Lung (tissue), 12 donors: ENCODE measurements around the gene MAB21L1. TPM values are rescaled to one million over a fixed set of nuclear protein-coding genes. Genes with fewer than 3 reads are reported as not detected.

Source experiments
- ATAC-seq: fragments of 200-7000 bp; cut with Tn5 transposase; one replicate; pipeline ENCODE4 v1.9.1; 2020; ENCODE audit warnings: moderate number of reproducible peaks; ENCODE audit not compliant: insufficient read depth, low FRiP score
- DNase-seq, 3 donors: peaks; one replicate each; pipeline ENCODE4 v3.0.0-alpha.2; 2013 to 2017
- H3K27ac ChIP-seq, 2 donors: one replicate each; pipeline ENCODE4 v1.5.1; 2013; ENCODE audit warnings: mild to moderate bottlenecking in 2 of 2, moderate library complexity in 2 of 2, control low read depth in 1 of 2, inconsistent platforms in 1 of 2, low read depth in 1 of 2, low read length in 1 of 2
- H3K27me3 ChIP-seq, 3 donors: one replicate each; pipeline ENCODE4 v1.5.1; 2013; ENCODE audit warnings: low read length in 2 of 3; ENCODE audit not compliant: control insufficient read depth in 3 of 3, insufficient read depth in 3 of 3
- H3K36me3 ChIP-seq, 4 donors: one replicate each; pipeline ENCODE4 v1.5.1; 2013; ENCODE audit warnings: low read length in 4 of 4, mild to moderate bottlenecking in 1 of 4, moderate library complexity in 1 of 4; ENCODE audit not compliant: control insufficient read depth in 4 of 4, insufficient read depth in 4 of 4
- H3K4me1 ChIP-seq, 5 donors: one replicate each; pipeline ENCODE4 v1.5.1; 2013; ENCODE audit warnings: low read length in 5 of 5, mild to moderate bottlenecking in 2 of 5, moderate library complexity in 1 of 5; ENCODE audit not compliant: control insufficient read depth in 5 of 5, insufficient read depth in 5 of 5
- H3K4me3 ChIP-seq: one replicate; pipeline ENCODE4 v1.5.1; 2013; ENCODE audit warnings: mild to moderate bottlenecking, control low read depth, moderate library complexity
- H3K9ac ChIP-seq, 2 donors: one replicate each; pipeline ENCODE4 v1.5.1; 2013; ENCODE audit warnings: low read length in 2 of 2, control low read depth in 1 of 2; ENCODE audit not compliant: insufficient read depth in 1 of 2
- H3K9me3 ChIP-seq, 4 donors: one replicate each; pipeline ENCODE4 v1.5.1; 2013; ENCODE audit warnings: low read length in 3 of 4, mild to moderate bottlenecking in 1 of 4, moderate library complexity in 1 of 4; ENCODE audit not compliant: control insufficient read depth in 4 of 4, insufficient read depth in 3 of 4
- WGBS, 2 donors: extraction: QIAGEN DNeasy Blood & Tissue Kit; methylation state at CpG; one replicate each; pipeline ENCODE4 v1.1.7; 2013; 5-methylcytosine and 5-hydroxymethylcytosine counted together
- polyA plus RNA-seq, 2 donors: library from polyadenylated mRNA; stranded (reverse); fragments of 200-250 nt; gene quantifications; one replicate each; pipeline ENCODE4 v1.2.1, GENCODE V29; 2013
- total RNA-seq, 2 donors: library from RNA; depleted of rRNA in 1 of 2; stranded (reverse); fragments of >200 nt in 1 of 2; gene quantifications; one replicate each; pipeline ENCODE4 v1.2.1, GENCODE V29; 2014 to 2021
- TF ChIP-seq, protein P1 (sequence below): IDR thresholded peaks from 2 replicates; pipeline ENCODE4 v1.5.1; 2012; ENCODE audit warnings: mild to moderate bottlenecking; ENCODE audit errors: control extremely low read depth, extremely low read depth
- donor health status: control.
- donor health status: control.
- donor health status: Bipolar disorder and iron deficiency.
- donor health status: healthy.
- donor health status: DM: yes; HTN: yes; CAD: no.

The MAB21L1 gene
- total and polyA plus RNA-seq, 4 donors, result 0.04 to 0.28 TPM; not detected in 2

DNA sequence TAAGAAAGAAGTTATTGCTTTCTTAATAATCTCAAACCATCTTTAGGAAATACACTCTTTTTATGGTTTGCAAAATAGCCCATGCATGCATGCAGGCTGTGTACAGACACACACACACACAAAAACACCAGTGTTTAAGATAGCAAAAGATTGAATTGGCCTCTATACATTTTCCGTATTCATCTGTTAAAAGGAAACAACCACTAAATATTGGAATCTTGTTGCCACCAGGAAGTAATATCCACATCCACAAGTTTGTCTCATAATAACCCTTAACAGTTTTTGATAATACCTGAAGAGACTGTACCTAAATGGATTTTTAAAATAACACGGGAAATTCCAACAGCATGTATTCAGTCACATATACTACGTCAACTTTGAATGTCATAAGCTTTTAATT is 7.3 kb upstream of the MAB21L1 start:
- no peak overlapping the region for H3K4me3 ChIP-seq

DNA sequence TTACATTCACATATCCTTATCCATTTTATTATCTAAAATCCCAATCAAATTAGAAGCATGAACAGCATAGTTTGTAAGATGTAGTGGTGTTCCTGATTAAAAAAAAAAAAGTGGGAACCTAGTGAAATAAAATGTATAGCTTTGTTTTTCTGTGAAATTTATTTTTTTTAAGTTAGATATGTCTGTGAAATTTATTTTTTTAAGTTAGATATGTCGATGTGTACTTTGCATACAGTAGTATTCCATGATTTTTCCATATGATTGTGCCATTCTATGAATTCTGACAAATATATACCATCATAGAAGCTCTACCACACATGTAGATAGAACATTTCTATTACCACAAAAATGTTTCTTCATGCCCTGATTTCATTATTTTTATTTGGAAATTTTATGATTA is 6.0 kb upstream of the MAB21L1 start:
- 87 to 94% methylated on average over 1 of the region's 1 CpG for WGBS, 2 donors
- H3K9me3 ChIP-seq, result peaks cover 0 to 7% (median 0%) of the 10 kb centered on the region in 4 donors
- no peaks in the 10 kb centered on the region for H3K36me3 ChIP-seq
- DNase-seq (no peak), ATAC-seq (no peak)
- H3K9ac ChIP-seq, result no peak overlapping the region
- H3K4me1 ChIP-seq, result peaks cover 0 to 6% (median 0%) of the 10 kb centered on the region in 5 donors
- peaks cover 4 to 48% (median 37%) of the 10 kb centered on the region in 3 donors for H3K27me3 ChIP-seq
- H3K4me3 ChIP-seq, result no peak overlapping the region
- no peak overlapping the region for H3K27ac ChIP-seq
- TF ChIP-seq, protein P1, sequence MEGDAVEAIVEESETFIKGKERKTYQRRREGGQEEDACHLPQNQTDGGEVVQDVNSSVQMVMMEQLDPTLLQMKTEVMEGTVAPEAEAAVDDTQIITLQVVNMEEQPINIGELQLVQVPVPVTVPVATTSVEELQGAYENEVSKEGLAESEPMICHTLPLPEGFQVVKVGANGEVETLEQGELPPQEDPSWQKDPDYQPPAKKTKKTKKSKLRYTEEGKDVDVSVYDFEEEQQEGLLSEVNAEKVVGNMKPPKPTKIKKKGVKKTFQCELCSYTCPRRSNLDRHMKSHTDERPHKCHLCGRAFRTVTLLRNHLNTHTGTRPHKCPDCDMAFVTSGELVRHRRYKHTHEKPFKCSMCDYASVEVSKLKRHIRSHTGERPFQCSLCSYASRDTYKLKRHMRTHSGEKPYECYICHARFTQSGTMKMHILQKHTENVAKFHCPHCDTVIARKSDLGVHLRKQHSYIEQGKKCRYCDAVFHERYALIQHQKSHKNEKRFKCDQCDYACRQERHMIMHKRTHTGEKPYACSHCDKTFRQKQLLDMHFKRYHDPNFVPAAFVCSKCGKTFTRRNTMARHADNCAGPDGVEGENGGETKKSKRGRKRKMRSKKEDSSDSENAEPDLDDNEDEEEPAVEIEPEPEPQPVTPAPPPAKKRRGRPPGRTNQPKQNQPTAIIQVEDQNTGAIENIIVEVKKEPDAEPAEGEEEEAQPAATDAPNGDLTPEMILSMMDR, result no peak

More for the DNA sequence above, 7.3 kb upstream of the MAB21L1 start:
- Histone ChIP-seq H3K36me3 (no peaks in the 10 kb centered on the region), H3K9me3 (peaks cover 0 to 1% (median 0%) of the 10 kb centered on the region in 4 donors), H3K27me3 (peaks cover under 1 to 35% (median 24%) of the 10 kb centered on the region in 3 donors), H3K4me1 (no peaks in the 10 kb centered on the region), H3K27ac (no peak overlapping the region), H3K9ac (no peak overlapping the region)
- no peak for DNase-seq
- no peak for ATAC-seq
- WGBS, 2 donors, result 92 to 94% methylated on average over 3 of the region's 3 CpGs
- TF ChIP-seq, protein P1, result no peak

DNA sequence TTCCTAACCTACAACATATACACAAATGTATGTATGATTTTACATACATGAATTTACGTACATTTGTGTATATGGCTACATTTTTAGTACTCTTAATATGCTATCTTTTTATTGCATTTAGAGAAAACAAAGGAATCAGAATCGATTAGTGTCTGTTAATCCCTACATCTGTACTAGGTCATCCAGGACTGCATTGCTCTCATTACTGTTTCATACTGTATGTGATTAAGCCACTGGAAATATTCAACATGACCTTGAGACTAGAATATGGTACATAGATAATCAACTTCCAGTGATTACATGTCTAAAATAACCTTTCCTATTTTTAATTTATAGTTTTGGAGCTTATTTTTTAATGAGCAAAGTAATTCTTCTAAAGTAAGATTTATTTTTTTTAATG is 5.3 kb upstream of the MAB21L1 start:
- peaks cover 0 to 7% (median 0%) of the 10 kb centered on the region in 4 donors for H3K9me3 ChIP-seq
- H3K36me3 ChIP-seq, result no peaks in the 10 kb centered on the region
- TF ChIP-seq, protein P1, result no peak
- no peak for ATAC-seq
- H3K27me3 ChIP-seq, result peaks cover 4 to 55% (median 44%) of the 10 kb centered on the region in 3 donors
- no peak overlapping the region for H3K9ac ChIP-seq
- no peak overlapping the region for H3K4me3 ChIP-seq
- H3K27ac ChIP-seq, result no peak overlapping the region
- 86 to 90% methylated on average over 2 of the region's 2 CpGs for WGBS, 2 donors
- H3K4me1 ChIP-seq, result peaks cover 0 to 6% (median 0%) of the 10 kb centered on the region in 5 donors
- DNase-seq, result no peak

DNA sequence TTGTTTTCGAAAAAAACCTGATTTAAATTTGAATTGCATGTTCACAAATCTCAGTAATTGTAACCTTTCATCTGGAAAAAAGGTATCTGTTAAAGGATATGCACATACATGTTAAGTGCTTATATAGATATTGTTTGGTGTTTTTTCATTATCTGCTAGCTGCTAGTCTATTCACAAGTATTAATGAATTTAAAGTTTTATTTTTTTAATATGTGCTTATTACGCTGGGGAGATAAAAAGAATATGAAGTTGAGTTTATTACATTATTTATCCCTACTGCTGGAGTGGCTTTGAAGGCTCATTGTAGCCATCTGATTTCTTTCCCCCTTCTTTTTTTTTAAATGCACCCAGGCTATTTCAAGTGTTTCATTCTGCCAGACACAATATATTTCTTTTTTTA is 3.9 kb upstream of the MAB21L1 start:
- H3K4me3 ChIP-seq, result no peak overlapping the region
- 91 to 92% methylated on average over 2 of the region's 2 CpGs for WGBS, 2 donors
- no peaks in the 10 kb centered on the region for H3K36me3 ChIP-seq
- H3K9me3 ChIP-seq, result peaks cover 0 to 17% (median 0%) of the 10 kb centered on the region in 4 donors
- no peak for DNase-seq
- no peak overlapping the region for H3K9ac ChIP-seq
- ATAC-seq, result no peak
- TF ChIP-seq, protein P1, result no peak
- peaks cover 4 to 67% (median 58%) of the 10 kb centered on the region in 3 donors for H3K27me3 ChIP-seq
- peaks cover 0 to 13% (median 2%) of the 10 kb centered on the region in 5 donors for H3K4me1 ChIP-seq
- no peak overlapping the region for H3K27ac ChIP-seq
